RCC 7860 (cell line): ENCODE data around the gene LAMC2.
"Not testable (repeated sequence)": the region's sequence is repeated elsewhere in the genome, so short reads cannot be mapped to it uniquely, and the experiment has no call there.

Experiments
- DNase-seq: peaks from one replicate; pipeline ENCODE4 v3.0.0-alpha.2; 2015; ENCODE audit warnings: low spot score
- FAIRE-seq: peaks from 2 replicates; lab custom pipeline; 2012; peaks lifted over from hg19 to GRCh38; lab: Jason Lieb, UNC

The LAMC2 gene

DNA sequence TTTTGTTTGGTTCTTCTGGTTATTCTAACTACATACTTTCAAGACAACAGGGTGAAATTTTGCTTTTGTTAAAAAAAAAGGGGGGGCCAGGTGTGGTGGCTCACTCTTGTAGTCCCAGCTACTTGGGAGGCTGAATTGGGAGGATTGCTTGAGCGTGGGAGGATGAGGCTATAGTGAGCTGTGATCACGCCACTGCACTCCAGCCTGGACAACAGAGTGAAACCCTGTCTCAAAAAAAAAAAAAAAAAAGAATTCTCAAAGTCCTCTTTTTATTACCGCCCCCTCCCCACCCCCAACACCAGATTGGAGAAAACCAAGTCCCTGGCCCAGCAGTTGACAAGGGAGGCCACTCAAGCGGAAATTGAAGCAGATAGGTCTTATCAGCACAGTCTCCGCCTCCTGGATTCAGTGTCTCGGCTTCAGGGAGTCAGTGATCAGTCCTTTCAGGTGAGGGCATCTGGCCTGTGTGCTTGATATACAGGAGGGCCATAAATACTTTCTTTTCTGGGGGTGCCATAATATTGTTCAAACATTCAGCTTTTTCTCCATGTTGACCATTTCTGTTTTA is 50.2 kb downstream of the LAMC2 start:
- DNase-seq (no peak), FAIRE-seq (no peak)

DNA sequence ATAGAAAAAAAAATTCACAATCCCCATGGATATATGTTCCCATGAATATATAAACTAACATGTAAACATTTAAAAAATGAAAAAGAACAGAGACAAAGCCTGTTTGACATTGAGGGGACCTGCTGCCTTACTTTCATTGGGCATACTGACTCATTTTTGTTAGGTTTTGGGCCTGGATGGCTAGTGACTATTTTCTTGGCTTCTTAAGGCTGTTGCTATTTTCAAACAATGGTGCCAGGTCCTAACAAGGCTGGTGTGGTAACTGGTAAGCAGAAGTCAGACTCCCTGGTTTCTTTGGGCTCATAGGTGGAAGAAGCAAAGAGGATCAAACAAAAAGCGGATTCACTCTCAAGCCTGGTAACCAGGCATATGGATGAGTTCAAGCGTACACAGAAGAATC is 51.0 kb downstream of the LAMC2 start:
- no peak for DNase-seq
- no peak for FAIRE-seq

DNA sequence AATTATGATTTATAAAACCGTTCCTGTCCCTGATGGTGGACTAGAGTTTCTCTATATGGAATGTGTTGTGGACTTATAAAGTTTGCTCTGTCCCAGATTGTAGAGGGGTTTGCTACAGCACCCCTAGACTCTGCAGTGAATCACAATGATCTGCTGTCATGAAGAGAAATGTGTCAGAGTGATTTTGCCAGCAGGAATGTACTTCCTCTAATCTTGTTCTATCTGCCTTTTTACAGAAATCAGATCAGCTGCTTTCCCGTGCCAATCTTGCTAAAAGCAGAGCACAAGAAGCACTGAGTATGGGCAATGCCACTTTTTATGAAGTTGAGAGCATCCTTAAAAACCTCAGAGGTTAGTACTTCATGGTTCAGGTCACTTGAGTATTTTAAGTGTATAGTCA is 52.0 kb downstream of the LAMC2 start:
- DNase-seq (peak; percentile 42), FAIRE-seq (no peak)

DNA sequence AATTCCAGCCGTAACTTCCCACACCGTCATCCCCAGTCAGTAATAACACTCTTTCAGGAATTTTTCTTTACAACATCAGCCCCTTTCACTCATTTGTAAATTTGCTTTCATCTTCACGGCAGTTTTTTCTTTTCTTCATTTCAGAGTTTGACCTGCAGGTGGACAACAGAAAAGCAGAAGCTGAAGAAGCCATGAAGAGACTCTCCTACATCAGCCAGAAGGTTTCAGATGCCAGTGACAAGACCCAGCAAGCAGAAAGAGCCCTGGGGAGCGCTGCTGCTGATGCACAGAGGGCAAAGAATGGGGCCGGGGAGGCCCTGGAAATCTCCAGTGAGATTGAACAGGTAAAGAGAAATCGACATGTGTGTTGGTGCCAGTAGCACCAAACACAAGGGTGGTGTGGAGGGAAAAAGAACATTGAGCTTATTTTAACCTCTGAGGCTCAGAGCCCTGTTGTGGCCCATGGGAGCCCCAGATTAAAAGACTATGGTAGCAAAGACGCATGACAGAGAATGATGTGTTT is 53.2 kb downstream of the LAMC2 start:
- FAIRE-seq: no peak

DNA sequence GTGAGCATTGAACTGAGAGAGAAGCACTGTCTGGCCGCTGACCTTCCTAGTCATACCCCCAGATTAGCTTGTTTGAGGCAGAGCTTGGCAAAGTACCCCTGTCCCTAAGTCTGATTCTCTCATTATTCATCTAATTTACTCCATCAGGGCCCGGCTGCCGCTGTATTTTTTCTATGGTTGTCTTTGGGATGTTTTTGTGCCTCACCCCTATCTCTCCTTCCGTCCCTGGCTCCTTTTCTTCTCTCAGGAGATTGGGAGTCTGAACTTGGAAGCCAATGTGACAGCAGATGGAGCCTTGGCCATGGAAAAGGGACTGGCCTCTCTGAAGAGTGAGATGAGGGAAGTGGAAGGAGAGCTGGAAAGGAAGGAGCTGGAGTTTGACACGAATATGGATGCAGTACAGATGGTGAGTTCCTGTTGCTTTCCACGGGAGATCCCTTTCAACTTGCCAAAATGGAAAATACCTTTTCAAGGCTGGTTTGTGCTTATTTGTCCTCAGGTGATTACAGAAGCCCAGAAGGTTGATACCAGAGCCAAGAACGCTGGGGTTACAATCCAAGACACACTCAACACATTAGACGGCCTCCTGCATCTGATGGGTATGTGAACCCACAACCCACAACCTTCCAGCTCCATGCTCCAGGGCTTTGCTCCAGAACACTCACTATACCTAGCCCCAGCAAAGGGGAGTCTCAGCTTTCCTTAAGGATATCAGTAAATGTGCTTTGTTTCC is 53.9 kb downstream of the LAMC2 start:
- FAIRE-seq (no peak), DNase-seq (no peak)

More for the DNA sequence above, 53.2 kb downstream of the LAMC2 start:
- DNase-seq: no peak

DNA sequence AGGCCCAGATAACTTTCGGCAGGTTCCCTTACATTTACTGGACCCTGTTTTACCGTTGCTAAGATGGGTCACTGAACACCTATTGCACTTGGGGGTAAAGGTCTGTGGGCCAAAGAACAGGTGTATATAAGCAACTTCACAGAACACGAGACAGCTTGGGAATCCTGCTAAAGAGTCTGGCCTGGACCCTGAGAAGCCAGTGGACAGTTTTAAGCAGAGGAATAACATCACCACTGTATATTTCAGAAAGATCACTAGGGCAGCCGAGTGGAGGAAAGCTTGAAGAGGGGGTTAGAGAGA is 54.4 kb downstream of the LAMC2 start:
- FAIRE-seq (no peak), DNase-seq (no peak)

DNA sequence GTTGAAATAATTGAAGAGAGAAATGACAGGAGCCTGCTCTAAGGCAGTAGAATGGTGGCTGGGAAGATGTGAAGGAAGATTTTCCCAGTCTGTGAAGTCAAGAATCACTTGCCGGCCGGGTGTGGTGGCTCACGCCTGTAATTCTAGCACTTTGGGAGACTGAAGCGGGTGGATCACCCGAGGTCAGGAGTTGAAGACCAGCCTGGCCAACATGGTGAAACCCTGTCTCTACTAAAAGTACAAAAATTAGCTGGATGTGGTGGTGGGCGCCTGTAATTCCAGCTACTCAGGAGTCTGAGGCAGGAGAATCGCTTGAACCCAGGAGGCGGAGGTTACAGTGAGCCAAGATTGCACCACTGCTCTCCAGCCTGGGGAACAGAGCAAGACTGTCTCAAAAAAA is 54.8 kb downstream of the LAMC2 start:
- FAIRE-seq, DNase-seq: not testable (repeated sequence)

DNA sequence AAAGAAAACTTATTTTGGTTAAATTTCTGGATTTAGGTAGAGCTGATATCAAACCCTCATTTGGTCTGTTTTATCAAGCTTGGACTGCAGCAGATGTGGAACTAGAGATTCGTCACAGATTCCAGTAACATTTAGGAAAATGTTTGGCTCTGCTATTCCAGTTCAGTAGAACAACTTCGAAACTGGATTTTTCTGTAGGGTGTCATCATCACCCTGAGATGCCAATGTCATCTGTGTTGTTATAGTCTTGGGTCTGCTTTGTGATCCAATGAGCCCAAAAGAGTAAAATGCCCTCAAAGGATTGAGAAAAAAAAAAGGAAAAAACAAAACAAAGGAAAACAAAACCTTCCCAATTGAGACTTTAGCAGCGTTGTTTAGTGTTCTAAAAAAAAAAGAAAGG is 55.4 kb downstream of the LAMC2 start:
- no peak for DNase-seq
- no peak for FAIRE-seq

DNA sequence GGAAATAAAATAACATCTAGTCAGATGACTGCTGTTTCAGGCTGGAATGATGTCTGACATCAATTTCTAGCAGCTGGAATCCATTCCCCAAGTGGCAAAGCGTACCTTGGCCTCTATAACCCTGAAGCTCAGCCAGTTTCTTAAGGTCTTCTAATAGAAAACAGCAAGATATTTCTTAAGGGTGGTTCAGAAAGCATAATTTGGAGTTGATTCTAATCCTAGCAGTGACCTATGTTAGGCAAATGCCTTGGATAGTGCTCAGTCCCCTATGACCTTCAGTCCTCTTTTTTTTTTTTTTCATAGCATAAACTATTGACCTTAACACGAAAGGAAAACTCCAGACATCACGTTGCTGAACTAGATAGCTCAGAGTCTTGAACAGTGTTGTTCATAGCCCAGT is 56.5 kb downstream of the LAMC2 start:
- DNase-seq: no peak
- FAIRE-seq: no peak

DNA sequence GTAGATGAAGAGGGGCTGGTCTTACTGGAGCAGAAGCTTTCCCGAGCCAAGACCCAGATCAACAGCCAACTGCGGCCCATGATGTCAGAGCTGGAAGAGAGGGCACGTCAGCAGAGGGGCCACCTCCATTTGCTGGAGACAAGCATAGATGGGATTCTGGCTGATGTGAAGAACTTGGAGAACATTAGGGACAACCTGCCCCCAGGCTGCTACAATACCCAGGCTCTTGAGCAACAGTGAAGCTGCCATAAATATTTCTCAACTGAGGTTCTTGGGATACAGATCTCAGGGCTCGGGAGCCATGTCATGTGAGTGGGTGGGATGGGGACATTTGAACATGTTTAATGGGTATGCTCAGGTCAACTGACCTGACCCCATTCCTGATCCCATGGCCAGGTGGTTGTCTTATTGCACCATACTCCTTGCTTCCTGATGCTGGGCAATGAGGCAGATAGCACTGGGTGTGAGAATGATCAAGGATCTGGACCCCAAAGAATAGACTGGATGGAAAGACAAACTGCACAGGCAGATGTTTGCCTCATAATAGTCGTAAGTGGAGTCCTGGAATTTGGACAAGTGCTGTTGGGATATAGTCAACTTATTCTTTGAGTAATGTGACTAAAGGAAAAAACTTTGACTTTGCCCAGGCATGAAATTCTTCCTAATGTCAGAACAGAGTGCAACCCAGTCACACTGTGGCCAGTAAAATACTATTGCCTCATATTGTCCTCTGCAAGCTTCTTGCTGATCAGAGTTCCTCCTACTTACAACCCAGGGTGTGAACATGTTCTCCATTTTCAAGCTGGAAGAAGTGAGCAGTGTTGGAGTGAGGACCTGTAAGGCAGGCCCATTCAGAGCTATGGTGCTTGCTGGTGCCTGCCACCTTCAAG is 57.3 kb downstream of the LAMC2 start:
- FAIRE-seq: no peak
- DNase-seq: no peak

DNA sequence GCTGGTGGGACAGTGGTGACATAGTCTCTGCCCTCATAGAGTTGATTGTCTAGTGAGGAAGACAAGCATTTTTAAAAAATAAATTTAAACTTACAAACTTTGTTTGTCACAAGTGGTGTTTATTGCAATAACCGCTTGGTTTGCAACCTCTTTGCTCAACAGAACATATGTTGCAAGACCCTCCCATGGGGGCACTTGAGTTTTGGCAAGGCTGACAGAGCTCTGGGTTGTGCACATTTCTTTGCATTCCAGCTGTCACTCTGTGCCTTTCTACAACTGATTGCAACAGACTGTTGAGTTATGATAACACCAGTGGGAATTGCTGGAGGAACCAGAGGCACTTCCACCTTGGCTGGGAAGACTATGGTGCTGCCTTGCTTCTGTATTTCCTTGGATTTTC is 58.4 kb downstream of the LAMC2 start:
- FAIRE-seq (no peak), DNase-seq (no peak)

DNA sequence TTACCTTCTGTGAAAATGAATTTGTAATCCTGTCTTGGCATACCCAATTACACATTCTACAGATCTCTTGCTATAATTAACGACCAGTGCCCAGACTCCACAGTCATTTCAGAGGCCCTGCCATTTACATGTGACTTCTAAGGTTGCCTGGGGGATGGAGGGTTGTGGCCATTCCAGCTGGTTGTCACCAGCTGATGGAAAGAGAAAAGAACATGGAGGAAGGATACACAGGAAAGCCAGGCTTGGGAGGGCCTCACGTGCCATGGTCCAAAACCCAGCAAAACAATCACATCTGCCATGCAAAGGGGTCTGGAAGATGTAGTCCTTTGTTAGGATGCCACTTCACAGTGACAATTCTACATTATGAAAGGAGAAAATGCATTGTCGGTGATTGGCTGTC is 59.3 kb downstream of the LAMC2 start:
- DNase-seq (no peak), FAIRE-seq (no peak)

DNA sequence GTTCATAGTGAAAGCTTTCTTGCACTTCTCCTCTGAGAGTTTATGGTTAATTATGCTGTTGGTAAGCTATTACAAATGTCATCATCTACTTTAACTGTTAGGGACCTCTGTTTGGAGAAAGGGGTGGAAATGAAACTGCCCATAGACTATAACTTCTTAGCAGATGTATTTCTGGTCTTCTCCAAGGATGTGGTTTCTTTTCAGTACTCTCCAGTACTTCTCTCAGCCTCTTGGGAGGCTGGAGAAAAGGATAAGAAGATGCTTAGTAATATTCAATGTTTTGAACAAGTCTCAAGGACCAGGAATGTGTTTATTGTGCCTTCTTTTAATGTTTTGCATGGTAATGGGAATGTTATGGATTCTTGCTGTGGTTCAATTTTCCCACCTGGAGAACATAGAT is 60.4 kb downstream of the LAMC2 start:
- DNase-seq: no peak
- no peak for FAIRE-seq

DNA sequence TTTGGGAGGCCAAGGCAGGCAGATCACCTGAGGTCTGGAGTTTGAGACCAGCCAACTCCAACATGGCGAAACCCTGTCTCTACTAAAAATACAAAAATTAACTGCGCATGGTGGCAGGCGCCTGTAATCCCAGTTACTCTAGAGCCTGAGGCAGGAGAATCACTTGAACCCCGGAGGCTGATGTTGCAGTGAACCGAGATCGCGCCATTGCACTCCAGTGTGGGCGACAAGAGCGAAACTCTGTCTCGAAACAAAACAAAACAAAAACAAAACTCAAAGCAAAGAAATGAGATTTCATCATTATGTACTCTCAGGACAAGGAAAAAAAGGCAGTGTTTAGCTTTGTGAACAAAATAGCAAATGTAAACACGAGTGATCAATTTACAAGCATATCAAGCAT is 61.0 kb downstream of the LAMC2 start:
- DNase-seq (no peak), FAIRE-seq (no peak)

DNA sequence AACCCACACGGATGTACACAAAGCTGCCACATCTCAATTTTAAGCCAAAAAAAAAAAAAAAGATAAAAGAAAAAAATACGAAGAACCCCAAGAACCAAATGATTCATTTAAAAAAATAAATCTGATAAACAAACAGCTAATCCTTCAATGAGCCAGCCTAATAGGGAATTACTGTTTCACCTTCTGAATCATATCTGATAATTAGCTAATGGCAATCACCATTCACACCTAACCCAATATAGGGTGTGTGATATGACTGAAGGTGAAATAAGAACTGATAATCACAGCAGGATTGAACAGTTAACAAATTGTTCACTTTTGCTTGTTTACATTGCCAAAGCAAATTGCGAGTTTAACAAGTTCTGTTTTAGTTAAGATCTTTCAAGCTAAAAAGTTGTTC is 61.4 kb downstream of the LAMC2 start:
- no peak for DNase-seq
- FAIRE-seq: no peak

DNA sequence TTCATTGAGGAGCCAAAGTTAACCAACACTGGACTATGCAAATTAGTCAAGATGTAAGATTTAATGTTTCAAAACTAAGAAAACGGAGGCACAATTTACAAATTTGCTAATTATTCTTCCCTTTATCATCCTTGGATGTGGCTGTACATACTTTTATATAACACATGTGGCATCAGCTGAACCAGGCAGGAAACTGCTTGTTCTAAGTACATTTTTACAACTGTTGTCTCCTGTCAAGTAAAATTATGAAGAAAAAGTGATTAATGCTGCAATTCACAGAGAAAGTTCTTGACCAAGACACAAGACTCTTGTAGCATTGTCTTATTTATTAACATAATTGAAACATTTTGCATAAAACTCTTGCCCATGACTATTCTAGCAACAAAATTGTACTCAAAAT is 61.9 kb downstream of the LAMC2 start:
- FAIRE-seq (no peak), DNase-seq (no peak)

DNA sequence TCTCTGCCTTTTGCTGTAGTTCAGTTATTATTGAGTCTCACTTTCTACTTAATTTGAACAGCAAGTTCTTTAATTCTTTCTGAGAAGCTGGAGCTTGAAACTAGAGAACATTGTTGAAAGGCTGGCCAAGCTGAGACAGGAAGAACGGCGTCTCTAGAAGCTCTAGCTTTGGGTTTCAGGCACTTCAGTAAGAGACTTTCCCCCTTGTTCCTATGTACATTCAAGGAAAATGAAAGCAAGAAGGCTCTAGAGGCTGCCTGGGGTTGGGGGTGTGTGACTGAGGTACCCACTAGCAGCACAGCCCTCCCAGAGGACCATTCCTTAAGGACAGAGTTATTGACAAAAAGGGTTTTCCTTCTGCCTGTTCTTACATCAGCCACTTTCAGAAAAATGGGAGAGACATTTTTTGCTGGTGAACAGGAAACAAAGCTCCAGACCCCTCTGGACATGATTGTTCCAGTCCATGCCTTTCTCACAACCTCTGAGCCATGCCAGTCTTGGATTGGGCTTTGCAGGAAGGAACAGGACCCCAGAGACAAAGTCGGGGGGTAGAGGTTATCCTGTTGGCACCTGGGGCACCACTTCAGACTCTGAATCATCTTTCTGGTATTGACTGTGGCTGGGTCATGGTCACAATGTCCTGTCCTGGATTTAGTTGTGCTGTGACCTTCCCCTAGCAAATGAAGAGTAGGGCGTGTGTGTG is 63.1 kb downstream of the LAMC2 start:
- DNase-seq (no peak), FAIRE-seq (no peak)

DNA sequence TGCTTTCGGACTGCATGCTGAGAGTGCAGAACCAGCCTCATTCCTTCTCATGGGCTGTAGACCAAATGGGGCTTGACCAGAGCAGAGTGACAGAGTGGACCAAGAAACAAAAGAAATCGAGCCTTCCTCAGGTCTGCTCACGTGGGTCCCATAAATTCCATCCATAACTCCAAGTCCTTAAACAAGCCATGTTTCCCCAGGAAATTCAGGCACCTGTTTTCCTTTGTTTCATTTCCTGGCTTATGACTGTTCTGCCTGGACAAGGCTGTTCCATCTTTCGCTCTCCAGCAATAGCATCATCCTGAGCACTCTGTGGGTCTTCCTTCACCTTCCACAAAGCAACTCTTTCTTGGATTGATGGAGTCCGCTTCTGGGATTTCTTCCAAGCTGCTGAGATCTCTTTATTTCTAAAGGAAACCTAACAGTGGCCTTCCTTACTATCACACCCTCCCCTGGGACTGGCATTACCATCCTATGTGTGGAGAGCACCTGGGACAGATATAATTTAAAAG is 63.9 kb downstream of the LAMC2 start:
- FAIRE-seq (no peak), DNase-seq (no peak)

DNA sequence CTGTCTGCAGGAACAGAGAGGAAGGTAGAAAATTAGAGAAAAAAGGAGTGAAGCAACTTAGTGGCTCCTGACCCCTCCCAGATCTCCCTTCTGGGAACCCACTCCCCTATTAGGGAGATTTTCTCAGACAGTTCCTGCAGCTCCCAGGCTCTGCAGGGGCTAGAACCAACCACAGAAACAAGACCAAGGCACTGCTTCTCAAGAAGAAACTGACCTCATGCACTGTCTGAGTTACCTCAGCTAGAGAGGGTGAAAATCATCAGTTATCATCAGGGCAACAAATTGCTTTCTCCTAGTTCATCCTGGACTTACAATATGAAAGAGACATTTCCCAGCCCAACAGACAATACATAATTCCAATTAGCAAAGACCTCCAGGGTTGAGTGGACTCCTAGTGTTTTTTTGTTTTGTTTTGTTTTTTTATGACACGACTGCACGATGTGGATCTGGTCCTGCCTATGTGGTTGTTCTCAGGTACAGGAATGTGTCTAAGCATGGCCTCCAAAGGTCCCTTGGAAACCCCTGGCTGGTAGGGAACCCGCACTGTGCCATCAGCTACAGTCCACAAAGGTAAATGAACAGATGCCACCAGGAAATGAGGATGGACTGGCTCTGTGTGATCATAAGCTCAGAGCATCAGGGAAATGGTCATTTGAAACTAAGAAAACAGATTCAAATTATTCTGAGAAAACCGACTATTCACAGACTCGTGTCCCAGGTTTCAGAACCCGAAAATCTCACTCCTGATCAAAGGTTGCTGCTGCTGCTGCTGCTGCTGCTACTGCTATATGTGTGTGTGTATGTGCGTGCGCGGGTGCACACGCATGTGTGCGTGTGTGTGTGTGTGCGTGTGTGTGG is 65.3 kb downstream of the LAMC2 start:
- DNase-seq: no peak

DNA sequence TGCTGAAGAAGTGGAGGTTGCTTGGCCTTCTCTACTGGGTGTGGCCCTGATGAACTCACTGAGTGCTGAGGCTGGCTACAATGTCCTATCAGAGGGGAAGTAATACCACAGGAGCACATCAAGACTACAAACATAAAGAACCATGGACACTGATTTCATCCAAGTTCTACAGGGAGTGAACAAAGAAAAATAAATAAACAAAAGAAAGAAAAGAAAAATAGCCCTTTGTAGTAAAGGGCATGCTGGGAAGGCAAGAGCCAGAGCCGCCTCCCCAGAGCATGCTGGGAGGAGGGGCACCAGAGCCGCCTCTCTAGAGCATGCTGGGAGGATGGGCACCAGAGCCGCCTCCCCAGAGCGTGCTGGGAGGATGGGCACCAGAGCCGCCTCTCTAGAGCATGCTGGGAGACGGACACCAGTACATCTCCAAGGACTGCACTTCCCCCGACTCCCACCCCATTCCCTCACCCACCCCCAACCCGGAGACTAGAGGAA is 65.9 kb downstream of the LAMC2 start:
- DNase-seq (no peak), FAIRE-seq (no peak)

More for the DNA sequence above, 65.3 kb downstream of the LAMC2 start:
- FAIRE-seq: no peak
